HL-60 (cell line): Measurements from ENCODE around the gene CCDC83.

Source experiments
- GABPA ChIP-seq: IDR thresholded peaks from 2 replicates; pipeline ENCODE4 v1.6.1; 2012; ENCODE audit warnings: low read depth
- TF ChIP-seq, protein P1 (sequence below): IDR thresholded peaks from one replicate; pipeline ENCODE4 v1.5.1; 2011; ENCODE audit warnings: low read length, control low read depth, inconsistent platforms; ENCODE audit not compliant: insufficient read depth
- TF ChIP-seq, protein P2 (sequence below): IDR thresholded peaks from 2 replicates; pipeline ENCODE4 v1.6.1; 2012; ENCODE audit warnings: low read depth; ENCODE audit not compliant: insufficient replicate concordance

DNA sequence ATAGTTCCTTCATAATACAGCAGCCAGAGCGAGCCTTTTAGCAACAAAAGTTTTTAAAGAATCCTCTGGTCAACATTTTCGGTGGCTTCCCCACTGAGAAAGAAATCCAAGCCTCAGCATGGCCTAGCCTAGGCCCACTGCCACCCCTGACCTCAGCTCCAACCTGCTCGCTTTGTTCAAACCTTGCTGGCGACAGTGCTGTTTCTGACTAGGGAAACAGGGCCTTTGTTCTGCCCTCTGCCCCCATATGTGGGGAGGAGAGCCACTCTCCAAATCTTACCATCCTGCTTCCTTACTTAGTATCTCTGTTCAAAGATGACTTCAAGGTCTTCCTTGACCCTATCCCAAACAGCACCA, 95.8 kb downstream of the CCDC83 start:
- TF ChIP-seq GABPA, result no peak
- TF ChIP-seq, protein P1, sequence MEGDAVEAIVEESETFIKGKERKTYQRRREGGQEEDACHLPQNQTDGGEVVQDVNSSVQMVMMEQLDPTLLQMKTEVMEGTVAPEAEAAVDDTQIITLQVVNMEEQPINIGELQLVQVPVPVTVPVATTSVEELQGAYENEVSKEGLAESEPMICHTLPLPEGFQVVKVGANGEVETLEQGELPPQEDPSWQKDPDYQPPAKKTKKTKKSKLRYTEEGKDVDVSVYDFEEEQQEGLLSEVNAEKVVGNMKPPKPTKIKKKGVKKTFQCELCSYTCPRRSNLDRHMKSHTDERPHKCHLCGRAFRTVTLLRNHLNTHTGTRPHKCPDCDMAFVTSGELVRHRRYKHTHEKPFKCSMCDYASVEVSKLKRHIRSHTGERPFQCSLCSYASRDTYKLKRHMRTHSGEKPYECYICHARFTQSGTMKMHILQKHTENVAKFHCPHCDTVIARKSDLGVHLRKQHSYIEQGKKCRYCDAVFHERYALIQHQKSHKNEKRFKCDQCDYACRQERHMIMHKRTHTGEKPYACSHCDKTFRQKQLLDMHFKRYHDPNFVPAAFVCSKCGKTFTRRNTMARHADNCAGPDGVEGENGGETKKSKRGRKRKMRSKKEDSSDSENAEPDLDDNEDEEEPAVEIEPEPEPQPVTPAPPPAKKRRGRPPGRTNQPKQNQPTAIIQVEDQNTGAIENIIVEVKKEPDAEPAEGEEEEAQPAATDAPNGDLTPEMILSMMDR, result no peak
- TF ChIP-seq, protein P2, sequence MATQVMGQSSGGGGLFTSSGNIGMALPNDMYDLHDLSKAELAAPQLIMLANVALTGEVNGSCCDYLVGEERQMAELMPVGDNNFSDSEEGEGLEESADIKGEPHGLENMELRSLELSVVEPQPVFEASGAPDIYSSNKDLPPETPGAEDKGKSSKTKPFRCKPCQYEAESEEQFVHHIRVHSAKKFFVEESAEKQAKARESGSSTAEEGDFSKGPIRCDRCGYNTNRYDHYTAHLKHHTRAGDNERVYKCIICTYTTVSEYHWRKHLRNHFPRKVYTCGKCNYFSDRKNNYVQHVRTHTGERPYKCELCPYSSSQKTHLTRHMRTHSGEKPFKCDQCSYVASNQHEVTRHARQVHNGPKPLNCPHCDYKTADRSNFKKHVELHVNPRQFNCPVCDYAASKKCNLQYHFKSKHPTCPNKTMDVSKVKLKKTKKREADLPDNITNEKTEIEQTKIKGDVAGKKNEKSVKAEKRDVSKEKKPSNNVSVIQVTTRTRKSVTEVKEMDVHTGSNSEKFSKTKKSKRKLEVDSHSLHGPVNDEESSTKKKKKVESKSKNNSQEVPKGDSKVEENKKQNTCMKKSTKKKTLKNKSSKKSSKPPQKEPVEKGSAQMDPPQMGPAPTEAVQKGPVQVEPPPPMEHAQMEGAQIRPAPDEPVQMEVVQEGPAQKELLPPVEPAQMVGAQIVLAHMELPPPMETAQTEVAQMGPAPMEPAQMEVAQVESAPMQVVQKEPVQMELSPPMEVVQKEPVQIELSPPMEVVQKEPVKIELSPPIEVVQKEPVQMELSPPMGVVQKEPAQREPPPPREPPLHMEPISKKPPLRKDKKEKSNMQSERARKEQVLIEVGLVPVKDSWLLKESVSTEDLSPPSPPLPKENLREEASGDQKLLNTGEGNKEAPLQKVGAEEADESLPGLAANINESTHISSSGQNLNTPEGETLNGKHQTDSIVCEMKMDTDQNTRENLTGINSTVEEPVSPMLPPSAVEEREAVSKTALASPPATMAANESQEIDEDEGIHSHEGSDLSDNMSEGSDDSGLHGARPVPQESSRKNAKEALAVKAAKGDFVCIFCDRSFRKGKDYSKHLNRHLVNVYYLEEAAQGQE, result no peak
